Tibial artery (tissue), 4 donors: ENCODE results near the gene RGCC.

Experiments
- DNase-seq, 2 donors: peaks; one replicate each; pipeline ENCODE4 v3.0.0-alpha.2; 2019
- H3K27ac ChIP-seq, 2 donors: fragments of 200-600 bp; sonication (generic) in 1 of 2; 1 replicate in 1 of 2; 2 replicates in 1 of 2; pipeline ENCODE4 v1.5.1; 2018 to 2019; ENCODE audit warnings: mild to moderate bottlenecking in 1 of 2
- H3K27me3 ChIP-seq, 2 donors: fragments of 200-600 bp; sonication (generic) in 1 of 2; one replicate each; pipeline versions ENCODE4 v1.5.1 to v1.6.0; 2016 to 2019
- H3K36me3 ChIP-seq, 3 donors: fragments of 200-600 bp; sonication (generic) in 2 of 3; one replicate each; pipeline ENCODE4 v1.5.1; 2016 to 2019; ENCODE audit warnings: mild to moderate bottlenecking in 2 of 3
- H3K4me1 ChIP-seq, 4 donors: fragments of 200-600 bp; sonication (generic) in 2 of 4; 1 replicate in 3 of 4; 2 replicates in 1 of 4; pipeline ENCODE4 v1.5.1; 2016 to 2019
- H3K4me3 ChIP-seq, 2 donors: fragments of 200-600 bp; sonication (generic) in 1 of 2; 1 replicate in 1 of 2; 2 replicates in 1 of 2; pipeline ENCODE4 v1.5.1; 2018 to 2019; ENCODE audit warnings: mild to moderate bottlenecking in 2 of 2
- H3K9me3 ChIP-seq, 3 donors: fragments of 200-600 bp; sonication (generic) in 1 of 3; one replicate each; pipeline ENCODE4 v1.5.1; 2016 to 2019
- intact Hi-C: fragments of 100-400 bp; cut with DNase I; formaldehyde crosslinking; loops from one replicate; pipeline ENCODE4 v1.15.0; 2023; ENCODE audit warnings: low total_unique reads
- TF ChIP-seq, protein P1 (sequence below), 2 experiments: fragments of 200-600 bp in 1 of 2; fragments of 450-650 bp in 1 of 2; IDR thresholded peaks; one replicate each; pipeline ENCODE4 v1.5.1; 2017 to 2019; ENCODE audit warnings: antibody characterized with exemption in 2 of 2, mild to moderate bottlenecking in 1 of 2, moderate library complexity in 1 of 2

Gene RGCC

DNA sequence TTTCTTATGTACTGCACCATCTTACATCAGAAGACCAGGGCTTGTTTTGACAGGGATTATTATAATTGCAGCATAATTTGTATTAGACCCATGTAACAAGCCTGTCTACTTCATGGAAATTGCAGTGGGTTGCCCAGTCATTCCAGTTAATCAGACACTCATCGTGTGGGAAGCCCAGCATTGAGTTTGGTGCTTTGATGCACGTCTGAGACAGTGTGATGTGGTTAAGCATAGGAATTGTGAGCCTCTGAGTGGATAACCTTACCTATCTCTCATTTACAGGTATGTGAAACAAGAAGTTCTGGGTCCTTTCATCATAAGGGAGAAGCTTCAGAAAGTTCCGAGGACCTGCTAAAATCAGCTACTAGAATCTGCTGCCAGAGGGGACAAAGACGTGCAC, 12.8 kb downstream of the RGCC start:
- Histone ChIP-seq H3K27ac (no peak overlapping the region), H3K4me3 (no peak overlapping the region), H3K9me3 (no peaks in the 10 kb centered on the region), H3K36me3 (peaks cover 11 to 28% (median 18%) of the 10 kb centered on the region in 3 donors), H3K4me1 (peaks cover 0 to 23% (median 6%) of the 10 kb centered on the region in 4 donors), H3K27me3 (no peaks in the 10 kb centered on the region)
- no peak for DNase-seq
- TF ChIP-seq, protein P1, sequence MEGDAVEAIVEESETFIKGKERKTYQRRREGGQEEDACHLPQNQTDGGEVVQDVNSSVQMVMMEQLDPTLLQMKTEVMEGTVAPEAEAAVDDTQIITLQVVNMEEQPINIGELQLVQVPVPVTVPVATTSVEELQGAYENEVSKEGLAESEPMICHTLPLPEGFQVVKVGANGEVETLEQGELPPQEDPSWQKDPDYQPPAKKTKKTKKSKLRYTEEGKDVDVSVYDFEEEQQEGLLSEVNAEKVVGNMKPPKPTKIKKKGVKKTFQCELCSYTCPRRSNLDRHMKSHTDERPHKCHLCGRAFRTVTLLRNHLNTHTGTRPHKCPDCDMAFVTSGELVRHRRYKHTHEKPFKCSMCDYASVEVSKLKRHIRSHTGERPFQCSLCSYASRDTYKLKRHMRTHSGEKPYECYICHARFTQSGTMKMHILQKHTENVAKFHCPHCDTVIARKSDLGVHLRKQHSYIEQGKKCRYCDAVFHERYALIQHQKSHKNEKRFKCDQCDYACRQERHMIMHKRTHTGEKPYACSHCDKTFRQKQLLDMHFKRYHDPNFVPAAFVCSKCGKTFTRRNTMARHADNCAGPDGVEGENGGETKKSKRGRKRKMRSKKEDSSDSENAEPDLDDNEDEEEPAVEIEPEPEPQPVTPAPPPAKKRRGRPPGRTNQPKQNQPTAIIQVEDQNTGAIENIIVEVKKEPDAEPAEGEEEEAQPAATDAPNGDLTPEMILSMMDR (IDR thresholded peaks at IDR 0.05) = no peak
- intact Hi-C loops = no loop called here

DNA sequence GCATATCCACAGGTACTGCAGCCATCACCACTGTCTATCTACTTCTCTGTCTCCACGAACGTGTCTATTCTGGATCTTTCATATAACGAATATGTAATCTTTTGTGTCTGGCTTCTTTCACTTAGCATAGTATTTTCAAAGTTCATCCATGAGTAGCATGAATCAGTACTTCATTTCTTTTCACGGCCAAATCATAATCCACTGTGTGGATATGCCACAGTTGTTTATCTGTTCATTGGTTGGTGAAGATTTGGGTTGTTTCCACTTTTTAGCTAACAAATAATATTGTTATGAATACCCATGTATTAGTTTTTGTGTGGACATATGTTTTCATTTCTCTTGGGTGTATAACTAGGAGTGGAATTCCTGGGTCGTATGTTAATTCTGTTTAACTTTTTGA, 14.4 kb downstream of the RGCC start:
- H3K27me3 ChIP-seq = no peaks in the 10 kb centered on the region
- H3K4me3 ChIP-seq = no peak overlapping the region
- H3K27ac ChIP-seq = no peak overlapping the region
- DNase-seq = no peak
- TF ChIP-seq, protein P1 (IDR thresholded peaks at IDR 0.05) = no peak
- peaks cover 11 to 28% (median 18%) of the 10 kb centered on the region in 3 donors for H3K36me3 ChIP-seq
- H3K4me1 ChIP-seq = peaks cover 0 to 15% (median 5%) of the 10 kb centered on the region in 4 donors
- intact Hi-C loops = no loop called here
- no peaks in the 10 kb centered on the region for H3K9me3 ChIP-seq

DNA sequence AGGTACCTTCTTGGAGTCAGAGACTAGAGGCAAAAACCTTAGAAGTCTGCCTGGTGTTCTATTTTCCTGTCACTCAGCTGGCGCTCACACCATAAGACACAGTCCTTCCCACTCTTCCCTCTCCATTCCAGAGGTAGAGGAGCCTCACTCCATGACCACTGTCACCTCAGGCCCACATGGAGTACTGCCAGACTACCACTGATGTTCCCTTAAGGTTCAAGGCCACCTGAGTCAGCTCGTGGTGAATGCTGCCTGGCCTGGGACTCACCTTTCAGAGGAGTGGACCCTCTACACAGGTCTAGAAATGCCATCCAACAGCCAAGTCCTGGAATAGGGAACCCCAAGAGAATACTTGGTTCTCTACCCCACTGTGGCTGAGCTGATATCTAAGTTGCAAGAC, 29.9 kb downstream of the RGCC start:
- H3K36me3 ChIP-seq = no peaks in the 10 kb centered on the region
- no peaks in the 10 kb centered on the region for H3K9me3 ChIP-seq
- no peaks in the 10 kb centered on the region for H3K4me1 ChIP-seq
- intact Hi-C loops = no loop called here
- no peak overlapping the region for H3K4me3 ChIP-seq
- no peak overlapping the region for H3K27ac ChIP-seq
- no peak for DNase-seq
- H3K27me3 ChIP-seq = no peaks in the 10 kb centered on the region
- TF ChIP-seq, protein P1 (IDR thresholded peaks at IDR 0.05) = no peak

DNA sequence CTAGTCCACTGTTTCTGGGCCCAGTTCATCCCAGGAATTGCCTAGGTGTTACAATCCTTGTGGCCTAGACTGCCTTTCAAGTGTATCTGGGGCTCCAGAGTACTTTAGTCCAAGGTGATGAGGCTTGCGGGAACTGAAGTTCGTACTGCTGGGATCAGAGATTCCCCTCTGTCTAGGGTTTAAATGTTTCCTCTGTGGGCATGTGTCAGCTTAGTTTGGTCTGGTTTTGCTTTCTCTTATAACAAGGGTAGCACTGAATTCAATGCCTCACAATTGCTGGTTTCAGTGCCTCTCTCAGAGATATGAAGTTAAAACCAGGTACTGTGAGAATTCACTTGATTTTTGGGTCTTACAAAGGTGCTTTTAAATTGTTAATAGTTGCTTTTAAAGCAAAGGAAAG, 30.8 kb downstream of the RGCC start:
- Histone ChIP-seq H3K9me3 (no peaks in the 10 kb centered on the region), H3K36me3 (no peaks in the 10 kb centered on the region), H3K27ac (no peak overlapping the region), H3K27me3 (no peaks in the 10 kb centered on the region), H3K4me1 (no peaks in the 10 kb centered on the region), H3K4me3 (no peak overlapping the region)
- DNase-seq = no peak
- TF ChIP-seq, protein P1 (IDR thresholded peaks at IDR 0.05) = no peak
- intact Hi-C loops = no loop called here

DNA sequence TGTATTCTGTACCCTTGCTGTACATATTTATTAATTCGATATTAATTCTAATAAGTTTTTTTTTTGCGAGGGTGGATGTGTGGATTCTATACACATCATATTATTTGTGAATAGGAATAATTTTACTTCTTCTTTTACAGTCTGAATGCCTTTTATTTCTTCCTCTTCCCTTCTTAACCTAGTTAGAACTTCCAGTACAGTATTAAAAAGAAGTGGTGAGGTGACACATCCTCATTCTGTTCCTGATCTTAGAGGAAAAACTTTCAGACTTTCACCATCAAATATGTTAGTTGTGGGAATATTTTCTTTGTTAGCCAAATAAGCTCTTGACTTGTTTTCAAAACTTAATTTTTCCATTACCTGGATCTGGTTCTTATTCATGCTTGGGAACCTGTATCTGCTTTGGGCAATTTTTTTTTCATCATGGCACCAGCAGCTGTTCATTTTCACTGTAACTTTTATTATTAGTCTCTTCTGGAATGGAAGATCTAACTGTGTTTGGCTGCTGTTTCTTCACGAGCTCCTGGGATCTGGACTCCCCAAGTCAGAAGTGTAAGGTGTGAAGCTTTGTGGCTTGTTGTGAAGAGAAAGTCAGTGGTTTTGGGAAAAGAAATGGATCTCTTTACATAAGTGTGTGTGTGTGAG, 33.1 kb downstream of the RGCC start:
- TF ChIP-seq, protein P1 (IDR thresholded peaks at IDR 0.05) = no peak
- no peak overlapping the region for H3K4me3 ChIP-seq
- intact Hi-C loops = no loop called here
- H3K27me3 ChIP-seq = no peaks in the 10 kb centered on the region
- no peaks in the 10 kb centered on the region for H3K9me3 ChIP-seq
- H3K27ac ChIP-seq = no peak overlapping the region
- H3K4me1 ChIP-seq = peaks cover 0 to 19% (median 6%) of the 10 kb centered on the region in 4 donors
- H3K36me3 ChIP-seq = no peaks in the 10 kb centered on the region
- DNase-seq = no peak

DNA sequence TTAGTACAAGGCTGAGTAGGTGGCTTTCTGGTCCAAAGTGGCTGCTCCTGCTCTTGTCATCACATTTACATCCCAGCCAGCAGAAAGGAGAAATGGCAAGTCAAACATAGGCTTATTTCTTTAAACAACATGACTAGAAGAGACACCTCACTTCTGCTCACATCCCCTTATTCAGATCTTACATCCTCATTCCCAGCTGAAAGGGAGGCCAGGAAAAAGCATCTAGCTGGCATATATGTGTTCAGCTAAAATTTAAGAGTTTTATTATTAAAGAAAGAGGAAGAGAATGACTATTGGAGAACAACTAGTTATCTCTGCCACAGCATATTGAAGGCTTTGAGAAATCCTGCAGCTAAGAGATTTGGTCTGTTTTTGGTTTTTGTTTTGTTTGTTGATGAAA, 34.1 kb downstream of the RGCC start:
- Histone ChIP-seq H3K4me1 (peaks cover 0 to 29% (median 11%) of the 10 kb centered on the region in 4 donors), H3K27ac (no peak overlapping the region), H3K36me3 (no peaks in the 10 kb centered on the region), H3K4me3 (no peak overlapping the region), H3K27me3 (no peaks in the 10 kb centered on the region), H3K9me3 (no peaks in the 10 kb centered on the region)
- intact Hi-C loops = no loop called here
- no peak for DNase-seq
- TF ChIP-seq, protein P1 (IDR thresholded peaks at IDR 0.05) = no peak
